ENCODE data around the gene FOXM1.
A peak's percentile ranks its signal among the peaks of the same experiment; 100 is the strongest.

The FOXM1 gene, protein sequence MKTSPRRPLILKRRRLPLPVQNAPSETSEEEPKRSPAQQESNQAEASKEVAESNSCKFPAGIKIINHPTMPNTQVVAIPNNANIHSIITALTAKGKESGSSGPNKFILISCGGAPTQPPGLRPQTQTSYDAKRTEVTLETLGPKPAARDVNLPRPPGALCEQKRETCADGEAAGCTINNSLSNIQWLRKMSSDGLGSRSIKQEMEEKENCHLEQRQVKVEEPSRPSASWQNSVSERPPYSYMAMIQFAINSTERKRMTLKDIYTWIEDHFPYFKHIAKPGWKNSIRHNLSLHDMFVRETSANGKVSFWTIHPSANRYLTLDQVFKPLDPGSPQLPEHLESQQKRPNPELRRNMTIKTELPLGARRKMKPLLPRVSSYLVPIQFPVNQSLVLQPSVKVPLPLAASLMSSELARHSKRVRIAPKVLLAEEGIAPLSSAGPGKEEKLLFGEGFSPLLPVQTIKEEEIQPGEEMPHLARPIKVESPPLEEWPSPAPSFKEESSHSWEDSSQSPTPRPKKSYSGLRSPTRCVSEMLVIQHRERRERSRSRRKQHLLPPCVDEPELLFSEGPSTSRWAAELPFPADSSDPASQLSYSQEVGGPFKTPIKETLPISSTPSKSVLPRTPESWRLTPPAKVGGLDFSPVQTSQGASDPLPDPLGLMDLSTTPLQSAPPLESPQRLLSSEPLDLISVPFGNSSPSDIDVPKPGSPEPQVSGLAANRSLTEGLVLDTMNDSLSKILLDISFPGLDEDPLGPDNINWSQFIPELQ

DNA sequence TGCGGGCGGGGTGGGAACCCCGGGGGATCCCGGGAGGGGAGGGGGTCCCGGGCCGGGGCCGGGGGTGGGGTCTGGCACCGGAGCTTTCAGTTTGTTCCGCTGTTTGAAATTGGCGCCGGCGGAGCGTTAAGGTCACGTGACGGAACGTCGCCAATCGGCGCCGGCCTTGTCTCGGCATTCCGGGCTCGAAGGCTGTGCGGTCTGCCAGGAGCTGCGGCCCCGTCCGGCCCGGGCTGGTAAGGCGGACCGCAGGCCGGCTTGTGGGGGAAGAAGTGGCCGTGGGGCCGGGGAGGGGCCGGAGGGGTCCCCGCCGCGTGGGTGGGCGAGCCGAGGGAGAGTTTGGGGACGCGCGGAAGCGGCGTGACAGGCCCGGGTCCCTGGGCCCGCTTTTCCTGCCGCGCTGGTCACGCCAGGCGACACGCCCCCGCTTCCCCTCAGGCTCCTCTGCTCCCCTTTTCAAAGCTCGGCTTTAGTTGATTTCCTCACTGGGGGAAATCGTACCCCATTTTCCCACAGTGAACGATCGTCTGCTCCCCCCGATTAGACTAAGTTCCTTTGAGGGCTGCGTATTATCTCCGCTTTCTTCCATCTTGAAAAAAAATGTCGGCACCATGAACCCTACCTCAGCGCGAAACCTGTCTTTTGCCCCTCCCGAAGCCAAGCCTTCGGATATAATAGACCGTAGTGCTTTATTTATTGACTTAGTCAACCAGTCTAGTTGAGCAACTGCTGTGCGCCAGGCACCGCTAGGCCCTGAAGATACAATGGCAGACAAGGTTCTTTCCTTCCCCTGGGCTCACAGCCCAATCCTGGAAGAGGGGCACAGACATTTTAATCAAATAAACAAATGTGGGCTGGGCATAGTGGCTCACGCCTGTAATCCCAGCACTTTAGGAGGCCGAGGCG, at the start of gene FOXM1, which contains the start of gene RHNO1:
Gene FOXM1 (minus strand): TSS at position 128 of the 906 bp plus-strand sequence. CDS start 2,696 bp downstream, outside the sequence.
Gene RHNO1 (plus strand): TSS at position 177 of the 906 bp plus-strand sequence. CDS start 8,144 bp downstream, outside the sequence.
- DNase-seq = peak; percentile 76

DNA sequence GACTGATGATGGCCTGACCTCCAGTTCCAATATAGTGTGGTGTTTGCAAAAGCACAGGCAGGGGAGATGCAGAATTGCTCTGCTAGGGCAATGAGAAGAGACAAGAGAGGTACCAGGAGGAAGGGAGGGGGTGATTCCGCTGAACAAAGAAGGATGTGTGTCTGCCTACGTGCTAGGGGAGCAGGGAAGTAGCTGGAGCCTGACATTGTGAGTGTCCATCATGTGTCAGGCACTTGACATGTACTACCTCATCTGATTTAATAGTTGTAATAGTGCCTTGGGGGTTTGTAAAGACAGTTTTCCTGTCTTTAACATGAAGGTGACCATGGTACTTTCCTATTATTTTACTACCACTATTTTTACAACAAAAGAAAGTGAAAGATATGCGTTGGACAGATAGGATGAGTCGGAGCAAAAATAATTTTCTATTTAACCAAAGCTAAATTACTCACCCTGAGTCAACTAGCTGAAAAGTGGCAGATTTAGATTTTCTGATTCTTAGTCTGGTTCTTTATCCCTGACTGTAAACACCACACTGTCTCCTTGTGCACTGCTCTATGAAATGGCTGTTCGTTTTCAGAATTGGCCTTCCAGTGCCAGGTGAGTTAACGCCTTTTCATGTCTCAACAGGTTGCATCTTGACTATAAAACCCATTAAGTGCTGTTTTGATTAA, 48.5 kb upstream of the FOXM1 start:
- DNase-seq = no peak

DNA sequence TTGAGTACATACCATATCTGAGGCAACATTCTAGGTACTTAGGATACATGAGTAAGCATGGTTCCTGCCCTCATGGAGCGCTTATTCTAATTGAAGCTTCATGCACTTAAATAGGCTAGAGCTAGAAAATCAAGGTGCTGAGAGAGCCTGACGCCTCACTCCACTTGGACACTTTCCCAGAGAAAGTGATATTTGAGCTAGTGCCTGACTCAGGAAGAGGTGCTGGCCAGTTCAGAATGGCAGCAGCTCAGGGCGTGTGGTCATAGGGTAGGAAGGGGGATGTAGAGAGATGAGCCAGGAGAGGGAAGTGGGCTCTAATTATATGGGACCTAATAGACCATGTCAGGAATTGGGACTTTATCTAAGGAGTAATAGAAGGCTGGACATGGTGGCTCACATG, 47.0 kb upstream of the FOXM1 start:
- DNase-seq = no peak

GRCh38 chr12:2923057-2923456, 46.1 kb upstream of the FOXM1 start:
- DNase-seq = no peak

- no peak for DNase-seq
Measured at GRCh38 chr12:2922329-2922728, 45.4 kb upstream of the FOXM1 start.

GRCh38 chr12:2919249-2919648, 42.3 kb upstream of the FOXM1 start:
- DNase-seq = no peak

- no peak for DNase-seq
Measured at GRCh38 chr12:2912216-2912575, 35.2 kb upstream of the FOXM1 start.

GRCh38 chr12:2904260-2904659, 27.3 kb upstream of the FOXM1 start:
- no peak for DNase-seq

DNA sequence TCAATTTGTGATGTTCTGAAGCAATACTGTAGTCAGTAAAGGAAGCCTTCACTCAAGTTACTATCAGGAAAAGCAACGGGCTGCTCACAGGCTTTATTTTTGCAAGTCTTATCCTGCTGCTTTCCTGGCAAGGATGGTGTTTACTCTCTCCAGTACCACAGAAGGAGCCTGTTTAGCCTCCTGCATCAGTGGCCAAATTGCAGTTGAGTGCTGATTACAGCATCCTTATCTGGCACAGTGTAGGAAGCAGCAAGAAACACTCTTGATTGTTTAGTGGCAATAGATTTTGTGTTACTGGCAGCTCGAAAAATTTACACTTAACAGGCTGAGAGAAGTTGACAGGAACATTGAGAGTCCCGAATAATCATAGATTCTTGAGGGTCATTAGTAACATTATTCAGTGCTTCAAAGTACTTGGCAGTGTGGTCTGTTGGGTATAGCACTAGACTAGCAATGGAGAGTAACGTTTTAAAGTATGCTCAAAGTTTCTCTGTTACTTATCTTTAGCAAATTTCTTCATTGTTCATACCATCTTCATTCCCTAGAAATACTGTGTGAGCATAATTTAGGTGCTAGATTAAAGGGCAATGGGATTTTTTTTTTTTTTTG, 25.4 kb upstream of the FOXM1 start:
- peak; percentile 66 for DNase-seq

DNA sequence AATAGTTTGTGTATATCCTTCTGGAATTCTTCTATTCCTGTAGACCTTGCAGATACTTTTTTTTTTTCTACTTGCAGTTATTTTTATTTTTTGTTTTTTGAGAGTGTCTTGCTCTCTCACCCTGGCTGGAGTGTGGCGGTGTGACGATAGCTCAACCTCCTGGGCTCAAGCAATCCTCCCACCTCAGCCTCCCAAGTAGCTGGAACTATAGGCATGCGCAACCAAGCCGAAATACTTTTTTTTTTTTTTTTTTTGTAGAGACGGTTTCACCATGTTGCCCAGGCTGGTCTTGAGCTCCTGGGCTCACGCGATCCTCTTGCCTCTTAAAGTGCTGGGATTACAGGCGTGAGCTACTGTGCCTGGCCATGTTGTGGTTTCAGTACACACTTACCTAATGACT, 23.7 kb upstream of the FOXM1 start:
- no peak for DNase-seq

GRCh38 chr12:2897418-2897817, 20.4 kb upstream of the FOXM1 start:
- DNase-seq = no peak

DNA sequence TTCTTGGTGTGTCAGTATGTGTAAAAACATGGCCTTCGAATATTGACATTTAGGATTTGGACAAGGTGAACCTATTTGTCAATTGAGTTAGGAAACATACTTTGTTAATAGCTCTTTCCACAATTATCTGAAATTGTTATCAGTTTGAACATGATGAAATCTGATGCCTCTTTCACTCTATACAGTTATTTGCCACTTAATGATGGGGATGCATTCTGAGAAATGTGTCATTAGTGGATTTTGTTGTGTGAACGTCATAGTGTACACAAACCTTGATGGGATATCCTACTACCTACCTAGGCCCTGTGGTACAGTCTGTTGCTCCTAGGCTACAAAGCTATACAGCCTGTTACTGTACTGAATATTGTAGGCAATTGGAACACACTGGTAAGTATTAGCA, 18.5 kb upstream of the FOXM1 start:
- DNase-seq = no peak

DNA sequence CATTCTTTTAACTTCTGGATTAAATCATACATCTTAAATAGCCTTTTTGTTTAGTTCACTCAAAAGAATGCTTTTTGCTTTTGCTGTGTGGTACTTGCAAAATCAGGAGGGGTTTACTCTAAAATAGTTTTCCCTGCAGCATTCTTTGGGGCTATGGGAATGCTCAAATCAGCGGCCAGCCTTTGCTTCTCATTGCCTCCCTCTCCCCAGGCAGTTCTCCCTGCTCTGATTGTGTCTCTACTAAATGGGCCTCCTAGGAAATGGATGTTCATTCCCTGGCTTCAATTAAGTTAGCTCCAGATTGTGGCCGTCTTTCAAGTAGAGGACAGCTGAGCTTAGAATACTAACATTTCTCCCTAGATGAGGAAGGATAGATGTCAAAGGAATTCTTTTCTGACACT, 18.1 kb upstream of the FOXM1 start:
- no peak for DNase-seq

- DNase-seq = no peak
Measured at GRCh38 chr12:2893007-2893406, 16.0 kb upstream of the FOXM1 start.

GRCh38 chr12:2892246-2892645, 15.3 kb upstream of the FOXM1 start:
- no peak for DNase-seq

GRCh38 chr12:2891240-2892053, 14.5 kb upstream of the FOXM1 start:
- DNase-seq = peak; percentile 38

DNA sequence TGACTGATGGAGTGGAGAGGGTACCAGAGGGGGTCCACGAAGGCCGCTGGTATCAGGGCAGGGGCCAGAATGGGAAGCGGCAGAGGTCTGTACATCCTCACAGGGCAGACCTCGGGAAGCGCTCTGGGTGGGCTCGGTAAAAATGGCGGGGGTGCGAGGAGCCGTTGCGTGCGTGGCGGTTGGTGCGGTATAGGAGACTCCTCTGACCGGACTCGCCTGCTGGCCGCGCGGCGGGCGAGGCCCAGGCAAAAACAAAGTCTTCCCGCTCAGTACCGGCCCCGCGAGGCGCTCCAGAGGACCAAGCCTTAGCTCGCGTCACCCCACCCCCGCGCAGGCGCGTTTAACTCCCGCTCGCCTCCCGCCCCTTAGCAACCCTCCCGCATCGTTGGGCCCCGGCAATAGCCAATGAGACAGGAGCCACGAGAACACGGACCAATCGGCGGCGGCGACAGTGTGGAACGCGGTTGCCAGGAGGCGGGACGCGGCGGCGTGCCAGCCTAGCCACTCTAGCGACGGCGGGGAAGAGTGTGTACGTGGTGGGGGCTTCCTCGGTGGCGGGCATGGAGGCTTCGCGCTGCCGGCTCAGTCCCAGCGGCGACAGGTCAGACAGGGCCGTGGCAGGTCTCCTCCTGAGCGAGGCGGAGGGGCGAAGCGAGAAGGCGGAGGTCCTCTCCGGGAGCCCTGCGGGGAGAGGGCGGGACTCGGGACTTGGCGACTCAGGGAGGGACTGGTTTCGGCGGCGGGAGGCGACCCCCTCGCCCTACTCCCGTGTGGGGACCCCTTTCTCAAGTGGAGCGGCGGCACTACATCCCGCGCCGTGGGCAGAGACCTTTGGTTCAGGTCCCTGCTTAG, 13.6 kb upstream of the FOXM1 start, which contains the start of gene TULP3:
Gene TULP3 (plus strand): TSS at position 504 of the 852 bp plus-strand sequence. CDS start 57 bp downstream, at position 561.
- peak; percentile 97 for DNase-seq

DNA sequence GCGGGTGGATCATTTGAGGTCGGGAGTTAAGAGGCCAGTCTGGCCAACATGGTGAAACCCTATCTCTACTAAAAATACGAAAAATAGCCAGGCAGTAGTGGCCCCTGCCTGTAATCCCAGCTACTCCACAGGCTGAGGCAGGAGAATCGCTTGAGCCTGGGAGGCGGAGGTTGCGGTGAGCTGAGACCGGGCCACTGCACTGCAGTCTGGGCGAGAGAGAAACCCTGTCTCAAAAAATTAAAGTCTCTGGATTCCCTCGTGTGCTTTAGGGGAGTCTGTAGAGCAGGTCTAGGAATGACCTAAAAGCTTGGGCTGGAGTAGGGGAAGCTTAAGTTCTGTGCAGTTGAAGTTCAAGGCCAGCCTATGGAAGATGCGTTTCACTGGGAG, 13.0 kb upstream of the FOXM1 start:
- DNase-seq = no peak

GRCh38 chr12:2886768-2887450, 9.9 kb upstream of the FOXM1 start:
- no peak for DNase-seq
